Measurements from ENCODE around the gene TBRG4.
"Not testable (repeated sequence)": the region's sequence is repeated elsewhere in the genome, so short reads cannot be mapped to it uniquely, and the experiment has no call there.

TBRG4 gene

GRCh38 chr7:45116048-45116447, 4.6 kb upstream of the TBRG4 start:
- DNase-seq (ENCODE audit: low read depth in 3 of 3): no peak

- DNase-seq (ENCODE audit: low read depth in 3 of 3): no peak
Measured at GRCh38 chr7:45114926-45115325, 3.4 kb upstream of the TBRG4 start.

GRCh38 chr7:45114257-45114656, 2.8 kb upstream of the TBRG4 start:
- not testable (repeated sequence) for DNase-seq (ENCODE audit: low read depth in 3 of 3)

GRCh38 chr7:45112648-45113047, 1.2 kb upstream of the TBRG4 start:
- no peak for DNase-seq (ENCODE audit: low read depth in 3 of 3)

GRCh38 chr7:45108863-45109262, 2.6 kb downstream of the TBRG4 start:
- no peak for DNase-seq (ENCODE audit: low read depth in 3 of 3)

- no peak for DNase-seq (ENCODE audit: low read depth in 3 of 3)
Measured at GRCh38 chr7:45107356-45107755, 4.1 kb downstream of the TBRG4 start.

- no peak for DNase-seq (ENCODE audit: low read depth in 3 of 3)
Measured at GRCh38 chr7:45106820-45107219, 4.7 kb downstream of the TBRG4 start.

- DNase-seq (ENCODE audit: low read depth in 3 of 3): no peak
Measured at GRCh38 chr7:45105588-45106188, 5.8 kb downstream of the TBRG4 start.

GRCh38 chr7:45104844-45105587, 6.5 kb downstream of the TBRG4 start:
- no peak for DNase-seq (ENCODE audit: low read depth in 3 of 3)

GRCh38 chr7:45103958-45104843, 7.3 kb downstream of the TBRG4 start:
- DNase-seq (ENCODE audit: low read depth in 3 of 3): no peak

GRCh38 chr7:45102785-45103712, 8.4 kb downstream of the TBRG4 start:
- no peak for DNase-seq (ENCODE audit: low read depth in 3 of 3)

- no peak for DNase-seq (ENCODE audit: low read depth in 3 of 3)
Measured at GRCh38 chr7:45101748-45102147, 9.7 kb downstream of the TBRG4 start.

GRCh38 chr7:45100761-45101480, 10.6 kb downstream of the TBRG4 start:
- no peak for DNase-seq (ENCODE audit: low read depth in 3 of 3)

GRCh38 chr7:45099891-45100760, 11.4 kb downstream of the TBRG4 start:
- DNase-seq (ENCODE audit: low read depth in 3 of 3): no peak

GRCh38 chr7:45098983-45099839, 12.3 kb downstream of the TBRG4 start:
- DNase-seq (ENCODE audit: low read depth in 3 of 3): no peak

GRCh38 chr7:45092931-45093235, 18.6 kb downstream of the TBRG4 start:
- DNase-seq (ENCODE audit: low read depth in 3 of 3): no peak

GRCh38 chr7:45092100-45092930, 19.2 kb downstream of the TBRG4 start:
- DNase-seq (ENCODE audit: low read depth in 3 of 3): no peak

GRCh38 chr7:45089341-45089891, 22.1 kb downstream of the TBRG4 start:
- DNase-seq (ENCODE audit: low read depth in 3 of 3): peak; percentile 53 to 63 (median 57)

Data from stimulated activated CD4-positive, alpha-beta T cell treated with anti-CD3 and anti-CD28 coated beads, TNF-alpha, amount 100 ng/mL, for 48 hours (primary cell).